GF-D8 (cell line): ENCODE measurements around the gene LRCH4.

Experiments
- DNase-seq: peaks from one replicate; lab custom pipeline; 2025; lab: John Stamatoyannopoulos, UW

Gene LRCH4

GRCh38 chr7:100582041-100582579 lies 3.8 kb downstream of the LRCH4 start:
- DNase-seq = no peak

DNA sequence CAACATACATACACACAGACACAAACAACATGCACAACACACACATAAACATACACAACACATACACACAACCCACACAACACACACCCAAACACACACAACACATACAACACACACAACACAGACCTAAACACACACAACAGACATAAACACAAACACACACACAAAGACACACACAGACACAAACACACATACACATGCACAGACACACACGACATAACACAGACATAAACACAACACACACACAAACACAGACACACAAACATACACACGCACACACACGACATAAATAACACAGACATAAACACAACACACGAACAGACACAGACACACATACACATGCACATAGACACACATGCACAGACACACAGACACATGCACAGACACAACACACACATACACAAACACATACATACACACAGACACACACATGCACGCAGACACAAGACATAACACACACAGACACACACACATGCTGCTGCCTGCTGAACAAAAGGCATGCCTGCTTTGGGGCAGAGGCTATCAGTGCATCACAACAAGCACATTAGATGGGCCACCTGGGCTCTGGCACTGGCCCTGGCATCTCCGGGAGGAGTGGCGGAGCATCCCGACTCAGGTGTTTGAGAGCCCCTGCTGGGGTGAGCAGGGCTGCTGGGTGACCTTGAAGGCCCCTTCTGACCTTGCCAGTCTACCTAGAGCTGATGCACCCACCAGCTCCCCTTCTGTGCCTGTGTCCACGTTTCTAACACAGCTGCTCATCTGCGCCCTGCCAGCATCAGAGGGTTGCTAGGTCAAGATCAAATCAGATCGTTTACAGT lies 5.3 kb downstream of the LRCH4 start:
- no peak for DNase-seq

DNA sequence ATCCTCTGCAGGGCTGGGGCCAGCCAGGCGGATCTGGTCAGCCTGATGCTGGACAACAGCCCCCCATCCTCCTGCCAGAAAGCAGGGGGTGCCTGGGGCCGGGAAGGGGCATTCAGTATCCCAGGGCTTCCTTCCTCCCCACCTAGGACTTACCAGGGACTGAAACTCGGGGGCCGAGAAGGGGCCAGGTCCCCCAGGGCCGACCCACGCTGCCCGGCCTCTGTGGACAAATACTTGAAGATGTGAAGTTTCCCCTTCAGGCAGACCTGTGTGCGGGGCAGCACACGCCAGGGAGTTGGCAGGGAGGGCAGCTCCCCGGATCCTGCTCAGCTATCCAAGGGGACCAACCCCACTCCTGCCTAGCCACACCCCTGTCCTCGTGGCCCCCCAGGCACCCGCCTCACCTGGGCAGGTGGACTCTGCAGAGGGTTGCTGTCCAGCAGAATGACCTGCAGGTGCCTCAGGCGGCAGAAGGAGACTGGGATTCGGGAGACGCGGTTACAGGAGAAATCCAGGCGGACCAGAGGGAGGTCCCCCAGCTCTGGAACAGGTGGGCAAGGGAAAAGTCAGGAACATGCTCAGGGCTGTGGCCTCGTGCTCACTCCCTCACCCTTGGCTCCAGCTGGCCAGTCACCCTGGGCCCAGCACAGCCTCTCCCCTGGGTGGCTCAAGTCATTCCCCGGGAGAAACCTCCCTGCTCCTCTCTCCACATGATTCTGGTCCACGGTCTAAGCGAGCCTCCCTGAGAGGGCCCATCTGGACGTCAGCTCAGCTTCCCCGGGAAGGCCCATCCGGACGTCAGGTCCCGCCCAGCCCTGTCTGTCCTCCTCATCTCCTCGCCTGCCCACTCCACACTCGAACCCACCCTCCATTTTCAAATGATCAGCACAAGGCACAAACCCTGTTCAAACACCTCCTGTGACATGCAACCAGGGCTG lies 7.4 kb downstream of the LRCH4 start:
- DNase-seq = no peak

GRCh38 chr7:100577507-100577906 lies 8.4 kb downstream of the LRCH4 start:
- no peak for DNase-seq

DNA sequence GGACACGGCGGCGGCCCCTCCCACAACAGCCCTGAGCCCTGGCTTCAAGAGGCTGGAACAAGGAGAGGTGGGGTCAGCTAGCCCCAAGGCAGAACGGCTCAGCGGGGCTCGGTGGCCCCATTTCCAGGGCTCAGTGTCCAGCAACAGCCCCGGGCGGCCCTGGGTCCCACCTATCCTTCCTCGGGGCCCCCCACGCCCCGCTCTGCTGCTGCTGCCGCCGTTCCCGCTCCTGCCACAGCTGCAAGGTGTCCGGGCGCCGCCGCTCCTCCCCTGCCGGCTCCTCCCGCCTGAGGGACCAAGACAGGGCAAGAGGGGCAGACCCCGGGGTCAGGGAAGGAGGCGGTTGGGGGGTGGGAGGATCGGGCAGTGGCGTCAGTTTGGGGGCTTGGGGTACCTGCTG lies 8.8 kb downstream of the LRCH4 start:
- DNase-seq = no peak

- DNase-seq = no peak
Observed at GRCh38 chr7:100576384-100576993, 9.4 kb downstream of the LRCH4 start.

DNA sequence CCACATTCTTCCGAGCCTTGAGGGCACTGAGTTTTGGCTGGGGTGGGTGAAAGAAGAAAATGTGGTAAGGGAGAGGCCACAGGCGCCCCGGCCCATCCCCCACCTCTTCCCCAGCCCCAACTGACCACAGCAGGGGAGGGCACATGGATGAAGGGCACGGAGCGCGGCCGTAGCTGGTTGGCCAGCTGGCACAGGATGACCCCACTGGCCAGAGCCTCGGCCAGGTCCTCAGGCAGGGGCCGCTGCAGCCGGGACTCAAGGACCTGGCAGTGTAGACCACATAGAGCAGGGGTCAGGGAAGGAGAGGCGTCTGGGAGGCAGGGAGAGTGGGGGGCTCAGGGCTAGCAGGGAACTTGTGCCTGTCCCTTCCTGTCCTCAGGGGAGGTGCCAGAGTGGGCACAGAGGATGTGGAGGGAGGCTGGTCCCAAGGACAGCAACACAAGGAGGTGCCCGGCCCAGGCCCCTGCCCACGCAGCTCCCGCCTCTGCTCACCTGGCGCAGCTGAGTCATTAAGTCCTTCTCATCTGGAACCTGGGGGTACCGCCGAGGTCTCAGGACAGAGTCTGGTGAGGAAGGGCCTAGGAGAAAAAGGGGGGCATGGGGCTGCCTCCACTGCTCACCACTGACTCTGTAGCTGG lies 10.1 kb downstream of the LRCH4 start:
- no peak for DNase-seq

DNA sequence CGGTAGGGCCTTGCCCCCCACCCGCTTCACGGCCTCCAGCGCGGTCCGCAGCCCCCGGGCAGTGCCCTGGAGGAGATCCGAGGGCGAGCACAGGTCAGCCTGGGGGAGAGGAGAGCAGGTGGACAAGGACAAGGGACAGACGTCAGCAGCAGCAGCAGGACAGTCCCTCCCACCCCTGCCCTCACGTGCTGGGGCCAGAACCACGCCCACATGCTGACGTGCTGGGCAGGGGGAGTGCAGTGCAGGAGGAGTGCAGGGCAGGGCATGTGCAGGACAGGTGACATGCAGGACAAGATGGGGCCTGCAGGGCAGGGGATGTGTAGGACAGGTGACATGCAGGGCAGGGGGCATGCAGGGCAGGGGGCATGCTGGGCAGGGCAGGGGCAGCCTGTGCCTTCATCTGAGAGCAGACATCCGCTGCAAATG lies 10.7 kb downstream of the LRCH4 start:
- no peak for DNase-seq

DNA sequence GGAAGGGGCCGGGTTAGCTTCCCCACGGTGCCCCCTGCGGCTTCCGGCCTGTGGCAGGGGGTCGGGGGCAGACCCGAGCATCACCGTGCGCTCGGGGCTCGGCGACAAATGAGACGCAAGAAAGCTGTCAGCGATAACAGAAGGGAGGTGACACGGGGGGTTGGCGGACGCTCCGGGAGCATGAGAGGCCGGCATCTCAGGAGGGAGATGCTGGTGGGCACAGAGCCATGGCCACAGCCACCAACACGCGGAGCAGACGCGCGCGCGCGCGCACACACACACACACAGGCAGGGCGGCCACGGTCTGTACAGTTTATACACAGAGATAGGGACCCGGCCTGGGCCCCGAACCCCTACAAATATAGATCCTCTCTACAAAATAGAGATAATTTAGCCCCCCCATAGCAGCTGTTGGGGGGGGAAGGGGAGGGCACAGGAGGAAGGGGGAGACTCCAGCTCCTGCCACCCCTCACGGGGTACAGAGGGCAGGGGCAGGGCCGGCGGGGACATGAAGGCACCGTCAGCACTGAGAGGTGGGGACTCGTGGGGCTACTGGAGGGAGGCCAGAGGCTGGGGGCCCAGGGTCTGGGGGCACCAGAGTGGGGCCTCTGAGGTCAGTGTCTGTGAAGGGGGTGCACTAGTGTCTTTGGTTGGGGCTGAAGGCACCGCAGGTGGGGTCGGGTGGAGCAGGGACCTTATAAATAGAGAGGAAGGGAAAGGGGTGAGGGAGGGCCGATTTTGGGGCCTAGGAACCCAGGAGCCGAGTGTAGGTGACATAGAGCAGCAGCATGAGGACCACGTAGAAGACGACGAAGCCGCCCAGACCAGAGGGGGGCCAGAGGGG lies 11.3 kb downstream of the LRCH4 start:
- DNase-seq = no peak

GRCh38 chr7:100573691-100574361 lies 12.1 kb downstream of the LRCH4 start, which contains the start of gene SAP25:
TSS of gene SAP25 (minus strand) at chr7:100573900. CDS start at chr7:100573742, 158 bp downstream.
- no peak for DNase-seq

GRCh38 chr7:100572949-100573675 lies 12.8 kb downstream of the LRCH4 start:
- DNase-seq = no peak

DNA sequence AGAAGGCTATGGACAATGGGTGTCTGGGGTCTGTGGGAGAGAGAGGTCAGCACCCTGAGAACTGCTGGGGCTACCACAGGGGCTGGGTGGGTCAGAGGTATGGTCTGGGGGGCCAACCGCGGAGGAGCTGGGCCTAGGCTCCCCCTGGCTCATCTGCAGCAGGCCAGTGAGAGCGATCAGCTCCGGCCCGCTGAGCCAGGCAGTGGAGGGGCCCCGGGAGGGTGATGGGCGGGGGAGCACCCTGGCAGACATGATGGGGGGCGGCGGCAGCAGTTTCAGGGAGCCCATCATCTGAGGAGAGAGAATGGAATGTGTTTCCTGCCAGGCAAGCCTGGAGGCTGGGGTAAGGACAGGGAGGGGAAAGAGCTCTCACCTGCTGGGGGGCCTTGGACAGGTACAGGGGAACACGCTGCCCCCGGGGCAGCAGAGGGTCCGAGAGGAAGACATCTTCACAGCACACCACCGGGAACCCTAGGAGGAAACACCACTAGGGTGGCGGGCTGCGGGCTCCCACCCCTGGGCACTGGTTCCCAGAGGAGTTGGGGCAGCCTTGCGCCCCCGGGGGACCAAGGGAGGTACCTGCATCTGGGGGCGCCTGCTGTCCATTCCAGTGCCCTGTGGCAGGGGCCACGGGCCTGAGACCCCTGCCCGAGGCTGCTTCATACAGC lies 13.5 kb downstream of the LRCH4 start:
- no peak for DNase-seq

- no peak for DNase-seq
Observed at GRCh38 chr7:100571829-100572116, 14.2 kb downstream of the LRCH4 start.

GRCh38 chr7:100570954-100571828 lies 14.7 kb downstream of the LRCH4 start:
- no peak for DNase-seq

- DNase-seq = no peak
Observed at GRCh38 chr7:100568896-100569844, 16.8 kb downstream of the LRCH4 start.

DNA sequence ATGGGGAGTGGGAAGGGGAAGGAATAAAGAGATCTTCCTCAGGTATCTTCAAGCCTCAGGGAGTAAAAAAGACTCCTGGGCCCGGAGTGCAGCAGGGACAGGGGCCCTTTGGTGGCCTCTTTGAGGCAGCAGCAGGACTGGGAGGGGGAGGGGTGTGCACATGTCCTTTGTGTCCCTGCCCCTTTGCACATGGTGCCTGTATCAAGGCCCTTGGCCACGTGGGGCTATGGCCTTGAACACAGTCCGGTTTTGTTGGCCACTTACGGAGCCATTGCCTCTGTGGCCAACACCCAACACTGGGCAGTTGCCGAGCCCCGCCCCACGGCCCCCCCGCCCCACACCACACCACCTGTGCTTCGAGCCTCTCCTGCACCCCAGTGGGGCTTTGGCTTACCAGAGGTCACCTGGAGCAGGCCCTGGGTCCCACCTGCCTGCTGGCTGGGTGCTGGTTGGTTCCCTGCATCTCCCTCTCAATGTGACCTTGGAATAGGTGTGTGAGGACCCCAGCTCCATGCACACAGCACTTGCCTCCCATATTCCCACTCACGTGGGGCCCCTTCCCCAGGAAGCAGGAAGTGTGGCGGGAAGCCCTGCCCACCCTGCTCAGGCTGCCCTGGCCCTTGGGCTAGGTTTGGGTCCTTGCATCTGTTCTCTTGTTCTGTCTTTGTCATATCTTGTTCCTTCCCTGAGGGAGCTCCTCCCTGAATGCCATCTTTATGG lies 17.6 kb downstream of the LRCH4 start:
- no peak for DNase-seq
